ENCODE results near the gene PTPRT. TPM values are rescaled to one million over a fixed set of nuclear protein-coding genes. Genes with fewer than 3 reads are reported as not detected.

PTPRT gene
- total and polyA plus RNA-seq, 2 experiments from 2014 or later: not detected

DNA sequence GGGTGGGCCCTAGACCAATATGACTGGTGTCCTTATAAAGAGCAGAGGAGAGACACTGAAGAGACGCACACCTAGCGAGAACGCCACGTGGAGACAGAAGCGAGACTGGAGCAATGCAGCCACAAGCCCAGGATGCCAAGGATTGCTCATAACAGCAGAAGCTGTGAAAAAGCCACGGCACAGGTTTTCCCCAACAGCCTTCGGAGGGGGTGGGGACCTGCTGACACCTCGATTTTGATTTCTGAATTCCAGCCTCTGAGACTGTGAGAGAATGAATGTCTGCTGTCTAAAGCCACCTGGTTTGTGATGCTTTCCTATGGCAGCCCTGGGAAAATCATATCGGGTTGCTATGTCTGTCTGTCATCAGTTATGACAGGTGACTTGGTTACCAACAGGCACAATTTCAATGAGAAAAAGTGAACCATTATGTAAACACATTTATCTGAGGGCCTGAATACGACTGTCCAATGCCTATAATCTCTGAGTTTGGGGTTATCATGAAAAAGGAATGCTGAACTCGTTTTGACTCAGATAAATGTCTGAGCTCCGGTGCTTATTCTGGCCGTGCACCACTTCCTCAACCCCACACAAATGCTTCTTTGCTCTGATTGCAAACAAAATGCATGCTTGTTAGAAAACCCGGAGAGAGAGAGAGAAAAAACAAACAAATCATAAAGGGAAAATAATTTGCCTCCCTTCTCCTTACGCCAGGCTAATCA is 769.7 kb downstream of the PTPRT start (continued):
- TF ChIP-seq, protein P1, sequence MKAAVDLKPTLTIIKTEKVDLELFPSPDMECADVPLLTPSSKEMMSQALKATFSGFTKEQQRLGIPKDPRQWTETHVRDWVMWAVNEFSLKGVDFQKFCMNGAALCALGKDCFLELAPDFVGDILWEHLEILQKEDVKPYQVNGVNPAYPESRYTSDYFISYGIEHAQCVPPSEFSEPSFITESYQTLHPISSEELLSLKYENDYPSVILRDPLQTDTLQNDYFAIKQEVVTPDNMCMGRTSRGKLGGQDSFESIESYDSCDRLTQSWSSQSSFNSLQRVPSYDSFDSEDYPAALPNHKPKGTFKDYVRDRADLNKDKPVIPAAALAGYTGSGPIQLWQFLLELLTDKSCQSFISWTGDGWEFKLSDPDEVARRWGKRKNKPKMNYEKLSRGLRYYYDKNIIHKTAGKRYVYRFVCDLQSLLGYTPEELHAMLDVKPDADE (IDR thresholded peaks at IDR 0.05): no peak
- TF ChIP-seq EZH2 (IDR thresholded peaks at IDR 0.05; ENCODE audit: low read depth, unreplicated experiment): no peak
- no peak for TF ChIP-seq ZNF114 (CRISPR knock-in tag; IDR thresholded peaks at IDR 0.05)
- TF ChIP-seq, protein P2, sequence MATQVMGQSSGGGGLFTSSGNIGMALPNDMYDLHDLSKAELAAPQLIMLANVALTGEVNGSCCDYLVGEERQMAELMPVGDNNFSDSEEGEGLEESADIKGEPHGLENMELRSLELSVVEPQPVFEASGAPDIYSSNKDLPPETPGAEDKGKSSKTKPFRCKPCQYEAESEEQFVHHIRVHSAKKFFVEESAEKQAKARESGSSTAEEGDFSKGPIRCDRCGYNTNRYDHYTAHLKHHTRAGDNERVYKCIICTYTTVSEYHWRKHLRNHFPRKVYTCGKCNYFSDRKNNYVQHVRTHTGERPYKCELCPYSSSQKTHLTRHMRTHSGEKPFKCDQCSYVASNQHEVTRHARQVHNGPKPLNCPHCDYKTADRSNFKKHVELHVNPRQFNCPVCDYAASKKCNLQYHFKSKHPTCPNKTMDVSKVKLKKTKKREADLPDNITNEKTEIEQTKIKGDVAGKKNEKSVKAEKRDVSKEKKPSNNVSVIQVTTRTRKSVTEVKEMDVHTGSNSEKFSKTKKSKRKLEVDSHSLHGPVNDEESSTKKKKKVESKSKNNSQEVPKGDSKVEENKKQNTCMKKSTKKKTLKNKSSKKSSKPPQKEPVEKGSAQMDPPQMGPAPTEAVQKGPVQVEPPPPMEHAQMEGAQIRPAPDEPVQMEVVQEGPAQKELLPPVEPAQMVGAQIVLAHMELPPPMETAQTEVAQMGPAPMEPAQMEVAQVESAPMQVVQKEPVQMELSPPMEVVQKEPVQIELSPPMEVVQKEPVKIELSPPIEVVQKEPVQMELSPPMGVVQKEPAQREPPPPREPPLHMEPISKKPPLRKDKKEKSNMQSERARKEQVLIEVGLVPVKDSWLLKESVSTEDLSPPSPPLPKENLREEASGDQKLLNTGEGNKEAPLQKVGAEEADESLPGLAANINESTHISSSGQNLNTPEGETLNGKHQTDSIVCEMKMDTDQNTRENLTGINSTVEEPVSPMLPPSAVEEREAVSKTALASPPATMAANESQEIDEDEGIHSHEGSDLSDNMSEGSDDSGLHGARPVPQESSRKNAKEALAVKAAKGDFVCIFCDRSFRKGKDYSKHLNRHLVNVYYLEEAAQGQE (IDR thresholded peaks at IDR 0.05; ENCODE audit: unreplicated experiment): no peak
- TF ChIP-seq POLR2AphosphoS5 (IDR thresholded peaks at IDR 0.05; ENCODE audit: low read depth): no peak
- TF ChIP-seq ZNF331 (CRISPR knock-in tag; IDR thresholded peaks at IDR 0.05; ENCODE audit: low read depth): no peak
- no peak for TF ChIP-seq STAT1 (IDR thresholded peaks at IDR 0.05; ENCODE audit: unreplicated experiment)
- no peak for TF ChIP-seq EZH2phosphoT487 (IDR thresholded peaks at IDR 0.05; ENCODE audit: unreplicated experiment)

DNA sequence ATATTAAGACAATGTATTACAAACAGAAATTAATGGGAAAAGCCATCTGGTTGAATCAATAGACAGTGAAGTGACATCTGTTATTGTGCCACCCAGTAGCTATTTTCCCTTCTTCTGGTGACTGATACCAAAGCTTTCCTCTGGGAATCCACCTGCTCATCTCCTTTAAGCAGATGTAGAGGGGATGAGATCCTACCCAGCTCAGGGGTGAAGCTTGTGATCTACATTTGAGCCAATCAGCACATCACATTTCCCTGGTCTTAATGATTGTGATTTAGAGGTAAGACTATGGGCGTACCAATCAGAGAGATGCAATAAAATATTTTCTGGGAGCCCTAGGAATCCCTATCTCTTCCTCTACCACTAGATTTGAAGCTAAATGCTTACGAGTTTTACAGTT is 782.9 kb downstream of the PTPRT start:
- Histone ChIP-seq H2AFZ (no peak overlapping the region), H4K20me1 (replicated peaks; ENCODE audit: insufficient read depth) (no peaks in the 10 kb centered on the region), H3K4me2 (no peak overlapping the region), H3K4me3 (no peak overlapping the region), H3K36me3 (ENCODE audit: insufficient read depth) (peaks cover 7% of the 10 kb centered on the region), H3K27me3 (ENCODE audit: insufficient read depth) (no peaks in the 10 kb centered on the region), H3K4me1 (ENCODE audit: insufficient read depth) (no peaks in the 10 kb centered on the region), H3K9me2 (ENCODE audit: insufficient read depth) (no peaks in the 10 kb centered on the region), H3F3A (replicated peaks; ENCODE audit: low read depth) (no peaks in the 10 kb centered on the region), H3K27ac (ENCODE audit: low read depth) (no peak overlapping the region), H3K79me2 (replicated peaks; ENCODE audit: insufficient read depth) (no peaks in the 10 kb centered on the region)
- Mint-ChIP-seq H3K9me3 (peaks cover 89% of the 10 kb centered on the region), H3K4me3 (no peak overlapping the region), H3K4me1 (no peaks in the 10 kb centered on the region; the same call in 2 of the 3 replicates), H3K36me3 (ENCODE audit: low read depth) (peaks cover 15% of the 10 kb centered on the region; the same call in 2 of the 3 replicates), H3K27ac (no peak overlapping the region), H3K27me3 (ENCODE audit: insufficient read depth, low read depth, poor library complexity) (peaks cover 3% of the 10 kb centered on the region)
- TF ChIP-seq NANOG (IDR thresholded peaks at IDR 0.05; ENCODE audit: borderline replicate concordance): no peak
- TF ChIP-seq, protein P2 (IDR thresholded peaks at IDR 0.05; ENCODE audit: unreplicated experiment): no peak
- TF ChIP-seq ZNF331 (CRISPR knock-in tag; IDR thresholded peaks at IDR 0.05; ENCODE audit: low read depth): no peak
- TF ChIP-seq STAT1 (IDR thresholded peaks at IDR 0.05; ENCODE audit: unreplicated experiment): no peak
- no peak for TF ChIP-seq EZH2phosphoT487 (IDR thresholded peaks at IDR 0.05; ENCODE audit: unreplicated experiment)
- TF ChIP-seq CREB1 (CRISPR knock-in tag; IDR thresholded peaks at IDR 0.05; ENCODE audit: low read depth): no peak
- ATAC-seq: no peak
- no peak for DNase-seq (ENCODE audit: low spot score)
